Activated effector memory CD4-positive, alpha-beta T cell treated with anti-CD3 and anti-CD28 coated beads, Interleukin-2, amount 50 U/mL, for 16 hours (primary cell): Measurements from ENCODE around the gene FCHSD2.

Experiments used
- DNase-seq: peaks from one replicate; pipeline ENCODE4 v3.0.0-alpha.2; 2020

Gene FCHSD2

DNA sequence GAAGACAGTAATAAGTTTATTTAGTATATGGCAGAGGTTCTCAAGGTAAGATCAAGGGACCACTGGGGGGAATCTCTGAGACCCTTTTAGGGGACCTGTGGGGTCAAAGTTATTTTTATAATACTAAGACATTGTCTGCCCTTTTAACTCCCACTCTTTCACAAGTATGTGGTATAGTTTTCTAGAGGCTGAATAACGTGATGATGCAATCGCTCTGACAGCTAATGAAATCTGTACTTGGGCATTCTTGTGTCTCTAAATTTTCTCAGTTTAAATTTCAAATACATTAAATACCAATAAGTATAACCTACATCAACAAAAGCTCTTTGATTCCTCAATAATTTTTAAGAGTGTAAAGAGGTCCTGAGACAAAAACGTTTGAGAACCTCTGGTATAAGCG is 180.0 kb downstream of the FCHSD2 start:
- no peak for DNase-seq

DNA sequence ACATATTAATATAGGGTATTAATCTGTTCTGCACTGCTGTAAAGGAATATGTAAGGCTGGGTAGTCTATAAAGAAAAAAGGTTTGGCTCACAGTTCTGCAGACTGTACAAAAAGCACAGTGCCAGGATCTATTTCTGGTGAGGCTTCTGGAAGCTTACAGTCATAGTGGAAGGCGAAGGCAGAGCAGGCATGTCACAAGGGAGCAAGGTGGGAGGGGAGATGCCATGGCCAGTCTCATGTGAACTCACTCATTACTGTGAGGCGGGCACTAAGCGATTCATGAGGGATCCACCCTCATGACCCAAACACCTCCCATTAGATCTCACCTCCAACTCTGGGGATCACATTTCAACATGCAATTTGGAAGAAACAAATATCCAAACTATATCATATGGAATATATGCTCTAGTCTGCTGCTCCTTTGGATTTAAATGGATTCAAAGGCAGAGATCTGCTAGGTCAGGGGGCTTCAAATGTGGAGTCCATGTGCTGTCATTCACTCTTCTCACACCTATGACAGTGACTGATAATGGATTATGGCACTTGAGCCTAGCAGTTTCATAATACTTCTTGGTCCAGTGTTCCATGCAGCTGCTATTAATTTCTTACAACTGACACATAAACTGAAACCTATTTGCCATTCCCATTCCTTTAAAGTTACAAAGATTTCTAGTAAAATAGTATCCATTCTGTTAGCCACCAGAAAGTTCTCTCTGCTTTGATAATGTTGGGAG is 182.0 kb downstream of the FCHSD2 start:
- no peak for DNase-seq

DNA sequence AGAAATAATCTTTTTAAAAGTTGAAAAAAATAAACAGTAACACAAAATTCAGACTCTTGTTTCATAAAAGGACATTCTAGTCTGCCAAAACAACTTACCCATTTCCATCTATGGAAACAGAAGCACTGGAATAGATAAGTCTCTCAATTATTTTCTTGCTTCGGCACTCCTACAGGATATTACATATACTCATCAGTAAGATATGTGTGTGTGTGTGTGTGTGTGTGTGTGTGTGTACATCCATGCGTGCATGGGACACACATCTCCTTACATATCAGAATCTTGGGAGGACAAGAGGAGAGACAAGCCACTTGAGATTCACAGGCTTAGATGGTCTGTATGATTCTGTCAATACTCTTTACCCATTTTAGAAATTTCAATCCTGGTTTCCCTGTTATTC is 183.3 kb downstream of the FCHSD2 start:
- DNase-seq: no peak

DNA sequence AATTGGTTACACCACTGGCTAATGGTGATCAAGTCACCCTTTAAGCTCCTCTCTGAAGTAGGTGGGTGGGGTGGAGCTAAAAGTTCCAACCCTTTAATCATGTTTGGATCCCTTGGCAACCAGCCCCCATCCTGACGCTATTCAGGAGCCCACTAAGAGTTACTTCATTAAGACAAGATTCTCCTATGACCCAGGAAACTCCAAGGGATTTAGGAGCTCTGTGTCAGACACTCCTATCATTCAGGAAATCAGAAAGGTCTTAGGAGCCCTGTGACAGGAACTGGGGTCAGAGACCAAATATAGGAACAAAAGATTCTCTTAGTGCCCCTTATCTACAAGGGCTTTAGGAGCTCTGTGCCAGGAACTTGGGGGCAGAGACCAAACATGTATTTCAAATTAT is 186.7 kb downstream of the FCHSD2 start:
- no peak for DNase-seq

DNA sequence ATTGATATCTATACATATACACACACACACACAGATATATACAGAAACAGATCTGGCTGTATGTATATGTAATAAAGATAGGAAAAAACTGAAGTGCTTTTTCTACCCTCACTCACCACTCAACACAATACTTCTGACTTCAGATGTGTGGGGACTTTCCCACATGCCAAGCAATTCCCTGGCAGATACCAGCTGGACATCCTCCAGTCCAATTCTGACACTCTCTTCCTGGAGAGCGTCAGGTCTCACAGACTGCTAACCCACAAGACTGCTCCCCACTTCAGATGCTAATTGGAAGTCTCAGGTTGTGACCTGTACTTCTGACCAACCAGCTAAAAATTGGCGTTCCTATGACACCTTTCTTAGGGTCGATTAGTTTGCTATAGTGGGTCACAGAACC is 187.3 kb downstream of the FCHSD2 start:
- DNase-seq: no peak

DNA sequence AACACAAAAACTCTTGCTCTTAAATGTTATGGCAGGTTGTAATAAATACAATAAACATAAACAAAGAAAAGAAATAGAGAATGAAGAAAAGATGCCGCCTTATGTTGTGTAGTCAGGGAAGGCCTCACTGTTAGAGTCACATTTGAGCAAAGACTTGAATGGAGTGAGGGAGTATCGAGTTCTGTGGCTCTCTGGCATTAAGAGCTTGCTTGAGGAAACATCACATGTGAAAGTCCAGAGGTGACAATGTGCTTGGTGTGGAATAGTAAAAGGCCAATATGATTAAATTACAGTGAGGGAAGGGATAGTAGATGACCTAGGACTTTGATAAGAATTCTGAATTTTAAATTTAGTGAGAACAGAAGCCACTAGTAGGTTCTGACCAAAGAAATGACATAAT is 188.5 kb downstream of the FCHSD2 start:
- no peak for DNase-seq

DNA sequence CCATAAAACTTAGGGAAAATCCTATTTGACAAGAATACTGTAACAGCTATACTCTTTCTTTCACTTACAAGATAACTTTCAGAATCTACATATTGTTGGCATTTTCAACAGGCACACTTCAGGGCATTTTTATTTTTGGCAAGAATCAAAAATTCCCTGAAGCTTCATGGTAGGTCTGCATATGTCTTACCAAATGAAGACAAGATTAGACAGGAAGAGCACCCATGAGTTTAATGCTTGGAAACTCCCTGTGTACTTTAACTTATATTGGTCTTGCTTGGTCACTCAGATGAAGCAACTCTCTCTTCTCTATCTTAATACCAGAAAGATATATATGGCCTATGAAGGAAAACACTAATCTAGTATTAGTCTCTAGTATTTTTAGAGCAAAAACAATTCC is 190.2 kb downstream of the FCHSD2 start:
- no peak for DNase-seq

DNA sequence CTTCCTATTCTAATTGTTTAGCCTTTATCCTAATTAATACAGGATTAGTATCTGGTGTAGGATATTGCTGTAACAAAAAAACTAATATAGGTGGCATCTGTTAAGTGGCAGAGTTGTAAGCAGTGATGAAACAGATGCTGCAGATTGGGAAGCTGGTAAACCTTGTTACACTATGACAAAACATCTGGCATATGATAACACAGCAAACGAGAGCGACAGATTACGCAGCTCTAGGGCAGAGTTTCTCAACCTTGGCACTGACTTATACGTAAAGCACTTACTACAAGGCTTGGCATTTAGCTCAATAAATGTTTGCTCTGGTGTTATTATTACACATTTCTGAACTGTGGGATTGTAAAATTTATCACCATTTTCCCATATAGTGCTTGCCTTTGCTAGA is 190.9 kb downstream of the FCHSD2 start:
- no peak for DNase-seq

DNA sequence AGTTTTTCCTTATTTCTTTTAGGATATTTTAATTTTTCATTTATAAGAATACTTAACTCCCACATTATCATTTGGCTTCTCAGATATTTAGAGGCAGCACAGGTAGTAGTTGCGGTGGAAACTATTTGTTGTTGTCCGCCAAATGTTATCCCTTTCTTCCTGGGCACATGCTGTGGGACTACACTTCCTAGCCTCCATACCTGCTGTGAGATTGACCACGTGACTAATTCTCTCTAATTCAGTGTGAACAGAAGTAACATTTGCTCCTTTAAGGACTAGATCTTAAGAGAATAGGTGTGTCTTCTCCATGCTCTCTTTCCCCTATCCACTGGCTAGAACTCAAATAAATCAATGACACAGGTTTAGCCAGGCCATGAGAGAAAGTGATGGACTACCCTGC is 191.4 kb downstream of the FCHSD2 start:
- DNase-seq: no peak

DNA sequence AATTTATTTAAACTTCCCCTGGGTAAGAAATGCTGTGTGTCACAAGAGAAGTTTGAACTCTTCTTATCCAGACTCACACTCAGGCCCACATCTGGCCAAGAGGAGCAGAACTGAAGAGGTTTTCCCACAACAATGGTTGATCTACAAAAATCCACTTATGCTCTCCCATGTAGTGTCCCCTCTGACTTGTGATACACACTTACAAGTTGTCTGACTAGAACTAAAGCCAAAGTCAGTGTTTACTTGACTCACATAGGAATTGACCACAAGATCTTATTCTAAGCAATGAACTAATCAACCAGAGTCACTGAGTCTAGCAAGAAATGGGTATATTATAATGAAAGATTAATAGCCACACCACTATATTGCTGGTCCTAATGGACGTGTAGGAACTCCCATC is 194.9 kb downstream of the FCHSD2 start:
- no peak for DNase-seq

DNA sequence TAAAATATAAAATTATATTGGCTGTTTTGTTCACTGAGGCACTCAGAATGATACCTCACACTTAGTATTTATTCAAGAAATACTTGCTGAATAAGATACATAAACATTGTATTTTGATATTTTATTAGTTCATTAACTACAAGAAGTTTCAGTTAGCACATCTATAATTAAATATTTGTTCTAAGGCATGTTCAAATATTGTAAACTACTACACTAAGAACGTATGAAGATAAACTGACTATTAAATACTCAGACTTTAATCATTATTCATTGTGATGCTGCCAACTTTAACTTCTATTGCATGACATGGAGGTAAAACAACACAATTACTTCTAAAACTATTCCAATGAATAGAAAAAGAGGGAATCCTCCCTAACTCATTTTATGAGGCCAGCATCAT is 198.5 kb downstream of the FCHSD2 start:
- no peak for DNase-seq

DNA sequence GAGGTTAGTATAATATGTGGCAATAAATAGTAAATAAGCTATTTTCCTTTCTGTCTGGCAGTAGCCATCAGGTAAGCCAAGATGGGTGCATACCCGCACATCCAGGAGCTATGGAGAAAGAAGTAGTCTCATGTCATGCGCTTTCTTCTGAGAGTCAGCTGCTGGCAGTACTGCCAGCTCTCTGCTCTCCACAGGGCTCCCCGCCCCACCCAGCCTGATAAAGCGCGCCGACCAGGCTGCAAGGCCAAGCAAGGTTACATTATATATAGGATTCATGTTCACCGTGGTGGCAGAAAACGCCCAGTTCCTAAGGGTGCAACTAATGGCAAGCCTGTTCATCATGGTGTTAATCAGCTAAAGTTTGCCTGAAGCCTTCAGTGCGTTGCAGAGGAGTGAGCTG is 201.7 kb downstream of the FCHSD2 start:
- DNase-seq: no peak

DNA sequence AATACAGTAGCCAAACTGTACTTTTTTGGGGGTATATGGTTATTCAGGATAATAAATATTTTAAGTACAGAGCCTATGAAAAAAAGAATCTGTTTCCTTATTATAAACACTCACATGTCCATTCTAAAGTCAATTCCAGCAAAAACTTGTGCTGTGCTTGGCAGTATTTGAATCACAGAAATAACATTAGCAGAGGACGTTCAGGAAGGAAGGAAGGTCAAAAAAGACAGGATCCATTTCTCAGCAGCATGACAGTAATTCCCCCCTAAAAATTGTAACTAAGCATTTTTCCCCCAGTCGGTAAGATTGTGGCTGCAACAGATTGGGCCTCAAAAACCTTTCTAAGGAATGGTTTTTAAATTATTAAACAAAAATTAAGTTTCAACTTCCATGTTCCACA is 203.1 kb downstream of the FCHSD2 start:
- no peak for DNase-seq

DNA sequence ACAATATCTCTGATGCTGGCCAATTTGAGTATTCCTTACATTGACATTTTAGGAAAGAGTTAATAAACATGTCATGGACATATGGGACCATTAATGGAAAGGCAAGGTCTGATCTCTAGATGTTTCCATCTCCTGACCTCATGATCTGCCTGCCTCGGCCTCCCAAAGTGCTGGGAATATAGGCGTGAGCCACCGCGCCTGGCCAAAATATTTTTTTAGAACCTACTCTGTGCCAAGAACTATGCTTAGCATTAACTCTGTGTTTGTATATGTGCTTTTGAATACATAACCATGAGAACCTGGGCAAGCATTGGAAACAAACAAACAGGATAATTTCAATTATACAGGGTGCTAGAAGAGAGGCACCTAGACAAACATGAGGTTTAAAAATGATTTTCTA is 204.7 kb downstream of the FCHSD2 start:
- DNase-seq: no peak

DNA sequence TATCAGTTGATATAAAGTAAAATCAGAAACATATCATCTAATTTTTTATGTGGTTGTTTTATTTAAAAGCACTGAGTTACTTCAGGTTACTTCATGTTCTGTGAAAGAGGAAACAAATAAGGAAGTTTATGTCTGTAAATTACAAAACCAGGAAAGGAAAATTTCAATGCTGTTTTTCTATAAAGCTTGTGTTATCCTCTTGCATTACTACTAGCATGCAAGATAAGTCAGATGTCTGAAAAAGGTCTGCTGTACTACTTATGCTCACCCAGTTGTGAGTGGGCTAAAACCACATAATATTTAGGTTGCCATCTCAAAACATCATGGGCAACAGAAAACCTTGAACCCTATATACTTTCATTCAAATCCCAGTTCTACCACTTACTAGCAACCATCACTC is 206.4 kb downstream of the FCHSD2 start:
- DNase-seq: no peak

DNA sequence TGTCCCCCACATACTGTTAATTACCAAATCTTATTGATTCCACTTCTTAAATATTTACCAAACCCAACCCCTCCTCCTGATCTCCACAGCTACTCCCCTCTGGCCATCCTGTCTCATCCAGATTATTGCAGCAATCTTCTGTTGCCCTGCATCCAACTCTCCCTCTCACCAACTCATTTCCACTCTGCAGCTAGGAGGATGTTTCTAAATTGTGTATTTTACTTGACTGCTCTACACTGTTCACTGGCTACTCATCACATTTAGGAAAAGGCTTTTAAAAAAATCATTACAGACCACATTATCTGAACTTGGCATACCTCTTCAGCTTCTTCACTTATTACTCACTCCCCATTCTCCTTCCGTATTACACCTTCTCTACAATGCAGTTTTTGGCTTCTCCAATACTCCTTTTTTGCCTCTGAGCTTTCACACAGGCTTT is 210.0 kb downstream of the FCHSD2 start:
- no peak for DNase-seq

DNA sequence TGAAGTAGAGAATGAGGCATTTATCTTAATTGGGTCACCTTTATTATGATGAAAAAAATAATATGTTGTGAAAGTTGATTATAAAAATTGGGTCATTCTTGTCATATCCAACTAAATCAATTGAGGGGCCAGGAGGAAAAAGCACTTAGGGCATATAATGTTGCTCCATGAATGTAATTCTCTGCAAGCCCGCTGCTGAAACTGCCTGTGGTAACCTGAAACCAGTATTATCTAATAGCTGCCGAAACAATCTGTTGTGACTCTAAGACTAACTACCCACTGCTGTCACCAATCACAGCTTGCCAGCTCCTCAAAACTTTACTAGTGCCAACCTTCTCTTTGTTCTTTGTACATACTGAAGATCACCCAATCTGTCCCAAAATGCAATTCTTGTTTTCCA is 212.1 kb downstream of the FCHSD2 start:
- no peak for DNase-seq

DNA sequence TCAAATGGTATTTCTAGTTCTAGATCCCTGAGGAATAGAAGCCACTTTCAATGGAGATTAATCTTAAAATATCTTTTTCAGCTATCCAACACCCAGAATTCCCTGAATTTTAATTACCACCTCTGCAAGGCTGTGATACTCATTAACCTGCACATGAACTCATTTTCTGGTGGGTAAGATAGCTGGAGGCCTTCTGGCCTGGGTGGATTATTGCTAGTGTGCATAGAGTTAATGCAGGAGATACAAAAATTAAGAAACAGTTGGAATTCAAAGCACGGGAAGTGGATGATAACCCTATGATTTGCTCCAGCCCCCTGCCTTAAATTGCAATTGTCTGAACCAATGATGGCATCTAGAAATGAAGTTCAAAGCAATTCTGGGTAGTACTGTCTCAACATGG is 212.9 kb downstream of the FCHSD2 start:
- no peak for DNase-seq

DNA sequence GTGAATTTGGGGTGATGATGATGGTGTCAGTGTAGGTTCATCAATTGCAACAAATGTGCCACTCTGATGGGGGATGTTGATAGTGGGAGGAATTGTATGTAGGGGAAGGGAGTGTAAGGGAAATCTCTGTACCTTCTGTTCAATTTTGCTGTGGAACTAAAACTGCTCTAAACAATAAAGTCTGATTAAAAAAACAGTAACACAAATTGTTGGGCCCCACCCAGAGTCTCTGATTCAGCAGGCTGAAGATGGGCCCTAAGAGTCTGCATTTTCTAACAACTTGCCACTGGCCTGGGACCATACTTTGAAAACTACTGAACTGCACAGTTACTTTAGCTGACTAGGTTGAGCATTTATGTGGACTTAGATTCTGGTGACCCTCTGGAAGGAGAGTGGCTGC is 214.7 kb downstream of the FCHSD2 start:
- DNase-seq: no peak

DNA sequence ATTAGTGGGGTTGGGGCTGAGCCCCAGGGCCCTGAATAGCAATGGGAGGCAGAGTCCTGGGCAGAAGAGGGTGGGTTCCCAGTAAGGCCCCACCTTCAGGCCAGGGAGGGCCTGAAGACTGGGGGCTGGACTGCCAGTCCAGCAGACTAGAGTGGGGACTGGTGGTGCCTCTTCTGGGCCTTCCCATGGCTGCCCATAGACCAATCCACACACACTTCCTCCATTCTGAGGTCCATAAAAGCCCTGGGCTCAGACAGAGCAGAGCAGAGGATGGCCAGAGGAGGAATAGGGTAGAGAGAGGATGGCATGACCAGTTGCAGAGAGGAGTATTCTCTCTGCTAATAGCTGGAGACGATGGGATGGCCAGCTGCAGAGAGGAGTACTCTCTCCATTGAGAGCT is 216.0 kb downstream of the FCHSD2 start:
- DNase-seq: no peak

DNA sequence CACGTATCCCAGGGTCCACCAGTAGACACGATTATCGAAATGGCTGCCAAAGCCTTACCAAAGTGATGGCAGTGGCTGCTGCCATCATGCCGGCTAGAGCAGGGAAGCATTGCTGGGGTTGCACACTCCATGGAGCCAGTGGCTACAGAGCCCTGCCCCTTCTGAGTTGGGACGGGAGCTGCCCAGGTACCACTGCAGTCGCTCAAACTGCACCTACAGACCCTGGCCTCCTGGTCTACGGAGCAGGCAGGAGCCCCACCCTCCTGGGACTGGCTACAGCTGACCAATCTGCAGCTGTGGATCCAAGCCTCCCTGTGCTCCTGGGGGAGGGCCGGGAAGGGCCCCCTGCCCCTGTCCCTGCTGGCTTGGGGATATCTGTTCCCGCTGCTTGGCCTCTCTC is 216.5 kb downstream of the FCHSD2 start:
- DNase-seq: no peak

DNA sequence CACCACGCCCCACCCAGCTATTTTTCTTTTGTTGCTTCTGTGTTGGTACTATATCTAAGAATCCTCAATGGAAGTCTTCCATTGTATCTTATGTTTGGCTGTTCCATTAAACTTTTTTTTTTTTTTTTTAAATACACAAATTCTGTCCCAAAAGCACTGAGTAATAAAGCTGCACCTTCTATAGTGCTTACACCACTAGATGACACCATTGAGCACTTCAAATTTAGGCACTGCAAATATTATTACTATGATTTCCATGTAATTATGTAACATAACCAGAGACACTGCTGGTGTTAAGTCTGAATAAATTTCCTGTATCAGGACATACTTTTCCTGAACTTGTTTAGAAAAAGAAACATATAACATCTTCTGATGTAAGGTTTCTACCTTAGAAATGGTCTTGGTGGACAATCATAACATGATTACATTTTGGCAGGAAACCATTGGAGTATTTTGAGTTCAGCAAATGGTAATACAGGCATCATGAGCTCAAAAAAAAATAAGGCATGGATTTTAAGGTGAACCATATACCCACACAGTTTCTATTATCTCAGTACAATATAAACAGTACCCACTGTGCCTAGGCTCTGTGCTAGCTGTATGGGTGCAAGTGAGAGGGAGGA is 217.4 kb downstream of the FCHSD2 start:
- DNase-seq: no peak

DNA sequence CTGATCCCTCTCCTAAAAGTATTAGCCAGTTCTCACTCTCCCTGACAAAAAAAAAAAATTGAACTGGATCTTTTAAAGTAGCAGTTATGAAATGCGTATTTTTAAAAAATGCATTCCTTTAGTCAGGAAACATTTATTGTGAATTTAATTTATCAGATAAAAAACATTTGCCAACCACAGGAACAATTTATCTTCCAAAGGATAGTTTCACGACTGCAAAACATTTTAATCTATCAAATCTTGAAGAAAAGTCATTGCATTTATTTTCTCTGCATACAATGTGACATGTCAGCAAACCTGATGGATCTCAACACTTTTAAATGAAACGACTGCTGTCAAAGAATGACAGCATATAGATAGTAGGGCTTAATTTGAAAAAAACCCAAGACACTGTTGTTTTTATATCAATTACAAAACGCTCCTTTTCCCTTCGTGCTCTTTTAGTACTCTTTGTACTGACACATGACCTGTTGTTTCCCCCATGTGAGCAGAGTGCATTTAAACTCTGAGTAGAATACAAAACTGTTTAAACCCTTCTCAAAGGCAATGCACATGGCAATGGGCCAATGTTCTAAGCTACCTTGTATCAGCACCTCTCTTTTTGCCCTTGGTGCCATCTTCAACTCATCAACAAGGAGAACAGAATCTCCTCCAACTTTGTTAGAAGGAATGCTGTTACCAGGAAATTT is 220.9 kb downstream of the FCHSD2 start:
- DNase-seq: no peak

DNA sequence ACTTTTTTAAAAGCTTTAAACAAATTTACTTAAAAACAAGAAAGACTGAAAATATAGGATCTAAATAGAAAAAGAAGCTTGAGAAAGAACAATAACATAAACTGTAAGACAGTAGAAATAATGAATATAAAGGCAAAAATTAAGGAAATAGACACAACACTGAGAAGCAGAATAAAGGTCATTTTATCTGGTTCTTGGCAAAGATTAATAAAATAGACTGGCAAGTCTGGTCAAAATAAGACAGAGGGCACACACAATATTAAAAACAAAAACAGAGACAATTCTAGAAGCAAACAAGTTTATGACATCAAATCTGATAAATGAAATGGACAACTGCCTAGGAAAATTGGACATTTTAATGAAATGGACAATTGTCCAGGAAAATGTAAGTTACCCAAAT is 222.1 kb downstream of the FCHSD2 start:
- DNase-seq: no peak

DNA sequence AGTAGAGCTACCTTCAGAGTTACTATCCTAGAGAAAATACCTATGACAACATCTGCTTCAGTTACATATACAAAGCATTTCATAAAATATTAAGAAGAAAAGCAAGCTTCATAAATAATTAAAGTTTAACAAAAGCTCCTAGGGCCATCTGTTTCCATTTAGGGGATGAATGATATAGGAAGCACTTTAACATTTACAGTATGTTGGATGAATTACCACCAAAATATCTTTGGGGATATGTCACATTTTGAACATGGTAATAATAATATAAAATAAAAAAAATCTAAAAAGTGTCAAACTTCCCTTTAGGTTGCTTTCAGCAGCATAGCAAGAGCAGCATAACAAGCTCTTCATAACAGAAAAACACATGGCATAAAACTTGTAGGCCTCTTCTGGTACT is 223.3 kb downstream of the FCHSD2 start:
- no peak for DNase-seq
